H1 (cell line): ENCODE results near the gene TMIGD1. TPM values are rescaled to one million over a fixed set of nuclear protein-coding genes. Genes with fewer than 3 reads are reported as not detected.
A peak's percentile ranks its signal among the peaks of the same experiment; 100 is the strongest.

Experiments used
- CTCF ChIA-PET: fragments of 300-600 bp; sonication (Branson Sonifier 250); formaldehyde crosslinking; loops from one replicate; lab custom pipeline; 2021; ENCODE audit not compliant: partially characterized antibody; lab: Charles Lee
- POLR2A ChIA-PET: fragments of 300-600 bp; sonication (Branson Sonifier 250); formaldehyde crosslinking; loops from one replicate; lab custom pipeline; 2021; ENCODE audit warnings: inconsistent platforms; ENCODE audit not compliant: partially characterized antibody; lab: Charles Lee
- DNase-seq, 2 experiments: peaks; one replicate each; pipeline versions ENCODE4 v3.0.0 to v3.0.0-alpha.2; 2010 to 2022; ENCODE audit warnings: low spot score in 2 of 2, low read depth in 1 of 2, mixed read lengths in 1 of 2
- FAIRE-seq: peaks from 2 replicates; lab custom pipeline; 2011; peaks lifted over from hg19 to GRCh38; lab: Jason Lieb, UNC
- H2AFZ ChIP-seq: 2 replicates; pipeline ENCODE4 v1.8.1; 2012; ENCODE audit warnings: low read length, inconsistent platforms
- H2AK5ac ChIP-seq: 2 replicates; pipeline ENCODE4 v1.6.1; 2013; ENCODE audit warnings: low read depth, low read length
- H2BK120ac ChIP-seq: replicated peaks from 2 replicates; pipeline ENCODE3; 2013; ENCODE audit warnings: low read depth, low read length, inconsistent platforms
- H2BK12ac ChIP-seq: 2 replicates; pipeline ENCODE4 v1.6.1; 2013; ENCODE audit warnings: low read depth, low read length
- H2BK15ac ChIP-seq: 2 replicates; pipeline ENCODE4 v1.6.1; 2013; ENCODE audit warnings: low read length
- H2BK20ac ChIP-seq: 2 replicates; pipeline ENCODE4 v1.6.1; 2013; ENCODE audit warnings: low read length
- H2BK5ac ChIP-seq: 2 replicates; pipeline ENCODE4 v1.6.1; 2013; ENCODE audit warnings: low read depth, low read length
- H3K14ac ChIP-seq: 2 replicates; pipeline ENCODE4 v1.6.1; 2013; ENCODE audit warnings: inconsistent platforms; ENCODE audit not compliant: insufficient read length
- H3K18ac ChIP-seq: 2 replicates; pipeline ENCODE4 v1.6.1; 2013; ENCODE audit warnings: low read length; ENCODE audit errors: extremely low read depth
- H3K23ac ChIP-seq: 2 replicates; pipeline ENCODE4 v1.6.1; 2013; ENCODE audit warnings: inconsistent platforms; ENCODE audit not compliant: insufficient read length
- H3K23me2 ChIP-seq: 2 replicates; pipeline ENCODE4 v1.6.1; 2013; ENCODE audit warnings: low read depth, low read length
- H3K27ac ChIP-seq: 2 replicates; pipeline ENCODE4 v1.6.1; 2011; ENCODE audit warnings: low read depth, low read length, inconsistent platforms
- H3K27me3 ChIP-seq, 4 experiments: replicated peaks in 1 of 4; 1 replicate in 1 of 4; 2 replicates in 3 of 4; pipeline versions ENCODE4 v1.6.1 to v1.8.1; 2011 to 2013; ENCODE audit warnings: low read length in 3 of 4, mild to moderate bottlenecking in 3 of 4, inconsistent platforms in 2 of 4, mixed read lengths in 2 of 4, moderate library complexity in 1 of 4; ENCODE audit not compliant: control insufficient read depth in 3 of 4, insufficient read depth in 3 of 4; ENCODE audit errors: extremely low read depth in 1 of 4
- H3K36me3 ChIP-seq, 4 experiments: 2 replicates each; pipeline versions ENCODE4 v1.6.1 to v1.8.1; 2011 to 2013; ENCODE audit warnings: mild to moderate bottlenecking in 4 of 4, low read length in 3 of 4, moderate library complexity in 2 of 4, control low read depth in 1 of 4, inconsistent platforms in 1 of 4; ENCODE audit not compliant: insufficient read depth in 4 of 4, control insufficient read depth in 2 of 4
- H3K4ac ChIP-seq: replicated peaks from 2 replicates; pipeline ENCODE3; 2013; ENCODE audit warnings: low read length, low read depth, mixed read lengths, inconsistent platforms; ENCODE audit not compliant: insufficient read length
- H3K4me1 ChIP-seq, 4 experiments: replicated peaks in 1 of 4; 1 replicate in 1 of 4; 2 replicates in 3 of 4; pipeline versions ENCODE4 v1.6.1 to v1.8.1; 2011 to 2013; ENCODE audit warnings: low read length in 3 of 4, inconsistent platforms in 2 of 4, mixed read lengths in 1 of 4; ENCODE audit not compliant: insufficient read depth in 4 of 4, control insufficient read depth in 3 of 4
- H3K4me2 ChIP-seq, 2 experiments: 2 replicates each; pipeline versions ENCODE4 v1.6.1 to v1.8.1; 2011 to 2013; ENCODE audit warnings: low read depth in 2 of 2, low read length in 2 of 2, control low read depth in 1 of 2, inconsistent platforms in 1 of 2, mild to moderate bottlenecking in 1 of 2; ENCODE audit not compliant: insufficient read depth in 1 of 2
- H3K4me3 ChIP-seq, 4 experiments: fragments of 200-600, 300-600 bp in 1 of 4; sonication (generic), shearing (Covaris generic), sonication (Bioruptor Twin) in 1 of 4; 2 replicates each; pipeline versions ENCODE4 v1.5.1 to v1.8.1; 2011 to 2016; ENCODE audit warnings: low read length in 4 of 4, low read depth in 3 of 4, control low read depth in 2 of 4, inconsistent platforms in 2 of 4, mild to moderate bottlenecking in 2 of 4, mixed read lengths in 1 of 4, moderate library complexity in 1 of 4; ENCODE audit not compliant: insufficient read depth in 2 of 4; ENCODE audit errors: extremely low read depth in 1 of 4
- H3K56ac ChIP-seq: replicated peaks from 2 replicates; pipeline ENCODE3; 2013; ENCODE audit warnings: low read depth, mild to moderate bottlenecking, mixed read lengths, low read length, inconsistent platforms; ENCODE audit not compliant: insufficient read length
- H3K79me1 ChIP-seq: 2 replicates; pipeline ENCODE4 v1.6.1; 2013; ENCODE audit warnings: low read depth, low read length, control low read depth
- H3K79me2 ChIP-seq, 2 experiments: 2 replicates each; pipeline versions ENCODE4 v1.6.1 to v1.8.1; 2012 to 2013; ENCODE audit warnings: low read length in 2 of 2, mild to moderate bottlenecking in 2 of 2, inconsistent platforms in 1 of 2; ENCODE audit not compliant: insufficient read depth in 2 of 2, control insufficient read depth in 1 of 2
- H3K9ac ChIP-seq, 4 experiments: replicated peaks in 1 of 4; 1 replicate in 1 of 4; 2 replicates in 3 of 4; pipeline versions ENCODE4 v1.6.1 to v1.8.1; 2011 to 2013; ENCODE audit warnings: low read depth in 3 of 4, low read length in 3 of 4, control low read depth in 2 of 4, mild to moderate bottlenecking in 2 of 4, moderate library complexity in 2 of 4, inconsistent platforms in 1 of 4; ENCODE audit errors: extremely low read depth in 1 of 4
- H3K9me3 ChIP-seq, 2 experiments: 2 replicates each; pipeline versions ENCODE4 v1.6.1 to v1.8.1; 2012 to 2013; ENCODE audit warnings: mild to moderate bottlenecking in 2 of 2, moderate library complexity in 2 of 2, control low read depth in 1 of 2, inconsistent platforms in 1 of 2, low read depth in 1 of 2, low read length in 1 of 2, mixed read lengths in 1 of 2; ENCODE audit not compliant: insufficient read depth in 2 of 2
- H4K20me1 ChIP-seq, 2 experiments: replicated peaks in 1 of 2; 2 replicates each; pipeline versions ENCODE3 to v1.8.1; 2011 to 2013; ENCODE audit warnings: inconsistent platforms in 2 of 2, low read length in 2 of 2, mild to moderate bottlenecking in 1 of 2; ENCODE audit not compliant: insufficient read depth in 2 of 2, control insufficient read depth in 1 of 2
- H4K5ac ChIP-seq: 2 replicates; pipeline ENCODE4 v1.6.1; 2013; ENCODE audit warnings: low read length, low read depth, mixed read lengths, inconsistent platforms; ENCODE audit not compliant: insufficient read length
- H4K8ac ChIP-seq: 2 replicates; pipeline ENCODE4 v1.8.0; 2013; ENCODE audit warnings: mild to moderate bottlenecking, moderate library complexity, low read length, inconsistent platforms; ENCODE audit not compliant: insufficient read depth; ENCODE audit errors: extremely low read depth
- H4K91ac ChIP-seq: replicated peaks from 2 replicates; pipeline ENCODE3; 2013; ENCODE audit warnings: low read length, mixed read lengths, inconsistent platforms; ENCODE audit not compliant: insufficient read length
- ATF3 ChIP-seq: IDR thresholded peaks from 2 replicates; pipeline ENCODE4 v1.6.1; 2011; ENCODE audit warnings: low read depth, mild to moderate bottlenecking, low read length; ENCODE audit not compliant: insufficient read depth
- CBX5 ChIP-seq: fragments of 300-800, 300-1000 bp; sonication (generic); IDR thresholded peaks from 2 replicates; pipeline ENCODE4 v1.7.1; 2016; ENCODE audit warnings: antibody characterized with exemption, low read length, low read depth
- CHD1 ChIP-seq: IDR thresholded peaks from 2 replicates; pipeline ENCODE4 v1.6.1; 2012; ENCODE audit warnings: low read depth, low read length, improper control_type of control experiment
- EP300 ChIP-seq, 2 experiments: IDR thresholded peaks; 1 replicate in 1 of 2; 2 replicates in 1 of 2; pipeline ENCODE4 v1.6.1; 2011 to 2012; ENCODE audit warnings: low read depth in 2 of 2, low read length in 2 of 2, mild to moderate bottlenecking in 2 of 2, borderline replicate concordance in 1 of 2, inconsistent platforms in 1 of 2, moderate library complexity in 1 of 2
- KDM1A ChIP-seq: fragments of 200-600, 300-600 bp; sonication (generic); IDR thresholded peaks from 2 replicates; pipeline ENCODE4 v1.7.1; 2016; ENCODE audit warnings: mild to moderate bottlenecking, low read length, borderline replicate concordance
- MAFK ChIP-seq: IDR thresholded peaks from 2 replicates; pipeline ENCODE4 v1.6.1; 2012; ENCODE audit warnings: low read depth, mild to moderate bottlenecking, improper control_type of control experiment, low read length
- RBBP5 ChIP-seq: IDR thresholded peaks from 2 replicates; pipeline ENCODE4 v1.7.1; 2012; ENCODE audit warnings: low read depth, mild to moderate bottlenecking, inconsistent platforms, low read length, moderate library complexity, borderline replicate concordance
- RNF2 ChIP-seq: fragments of 200-900, 300-1000 bp; sonication (generic); IDR thresholded peaks from 2 replicates; pipeline ENCODE4 v1.7.1; 2016; ENCODE audit warnings: borderline replicate concordance, low read depth, mild to moderate bottlenecking, antibody characterized with exemption, low read length; ENCODE audit not compliant: poor library complexity, severe bottlenecking; ENCODE audit errors: missing control alignments
- WGBS, 2 experiments: shearing (Covaris generic) in 1 of 2; methylation state at CpG; one replicate each; pipeline versions ENCODE4 v1.1.6 to v1.1.7; 2013 to 2015; ENCODE audit warnings: low lambda C conversion rate in 2 of 2, mixed read lengths in 2 of 2, inconsistent platforms in 1 of 2, low coverage in 1 of 2, missing lambda C conversion rate in 1 of 2; ENCODE audit not compliant: insufficient replicate concordance in 2 of 2, insufficient coverage in 1 of 2, insufficient read length in 1 of 2; ENCODE audit errors: extremely low coverage in 1 of 2, missing lambda C conversion rate in 1 of 2; 5-methylcytosine and 5-hydroxymethylcytosine counted together
- polyA plus RNA-seq, 7 experiments: library from polyadenylated mRNA; depleted of rRNA in 3 of 7; stranded (reverse) in 5 of 7; unstranded in 2 of 7; fragments of >200 nt in 5 of 7; fragments of 200-250 nt in 2 of 7; gene quantifications; 1 replicate in 5 of 7; 2 replicates in 1 of 7; 4 replicates in 1 of 7; pipeline versions ENCODE4 v1.2.1 to v1.2.3, GENCODE V29; 2011 to 2013; ENCODE audit warnings: missing spikeins in 2 of 7, mixed read lengths in 2 of 7
- total RNA-seq: library from RNA; stranded (reverse); fragmentation: NEBNext Ultra II Directional; extraction: Animal tissue kit (Norgen Biotek cat#: 25700); gene quantifications from 2 replicates; pipeline ENCODE4 v1.2.1, GENCODE V29; 2021

The TMIGD1 gene
- total and polyA plus RNA-seq, 2 of the 8 experiments (the other 6 are each of a cell fraction or from before 2014, with no cell fraction given), result not detected

- whole genome bisulfite sequencing, 2 experiments, result 3% methylated on average over 27 of the region's 89 CpGs; no CpG with 5 or more reads in 1 of the 2 experiments
- Histone ChIP-seq H3K36me3 (peaks cover 0 to 25% (median 7%) of the 10 kb centered on the region in 4 experiments; a peak in 5 of 8 replicates), H4K91ac (no peak within 1 kb of the TSS), H3K56ac (no peak within 1 kb of the TSS), H2AFZ (peak within 1 kb of the TSS; percentile 93), H4K8ac (peak within 1 kb of the TSS; percentile 87), H3K4me2 (peak within 1 kb of the TSS; percentile 89 to 91), H2BK15ac (no peak within 1 kb of the TSS), H3K4me1 (peaks cover 0 to 5% (median 2%) of the 10 kb centered on the region in 4 experiments; a peak in 3 of 7 replicates), H3K23ac (no peak within 1 kb of the TSS), H3K23me2 (peaks cover 6% of the 10 kb centered on the region; the same call in 1 of the 2 replicates), H4K20me1 (no peaks in the 10 kb centered on the region), H3K18ac (peak within 1 kb of the TSS; percentile 5; the same call in 1 of the 2 replicates), H4K5ac (no peak within 1 kb of the TSS), H3K4me3 (peak within 1 kb of the TSS; percentile 74 to 97 (median 86)), H3K9ac (peak within 1 kb of the TSS; percentile 58 to 84 (median 72)), H2BK5ac (no peak within 1 kb of the TSS), H3K79me2 (peaks cover 0 to 12% of the 10 kb centered on the region in 2 experiments; a peak in 2 of 4 replicates), H3K79me1 (peaks cover 3% of the 10 kb centered on the region), H2BK120ac (no peak within 1 kb of the TSS), H2BK12ac (no peak within 1 kb of the TSS), H3K4ac (no peak within 1 kb of the TSS), H2BK20ac (no peak within 1 kb of the TSS), H2AK5ac (no peak within 1 kb of the TSS), H3K27me3 (peaks cover 0 to 2% (median 0%) of the 10 kb centered on the region in 4 experiments; a peak in 2 of 7 replicates), H3K14ac (no peak within 1 kb of the TSS), H3K27ac (peak within 1 kb of the TSS; percentile 59; the same call in 1 of the 2 replicates), H3K9me3 (no peaks in the 10 kb centered on the region)
- DNase-seq (peak; percentile 33 to 82), FAIRE-seq (no peak)
- ChIA-PET POLR2A (interaction anchor here (0.8 to 2.0 kb wide), 14 partner anchors 9 to 185 kb away, joined by 3 to 9 read pairs (median 3); partner anchors contain the start of genes GOSR1 and NSRP1), CTCF (interaction anchor here (0.9 to 1.9 kb wide), 6 partner anchors 9 to 166 kb away, joined by 3 to 5 read pairs (median 4); no protein-coding TSS in a partner anchor)
- TF ChIP-seq RNF2 (no peak), CBX5 (no peak), KDM1A (no peak), EP300 (IDR thresholded peaks at IDR 0.05; ENCODE audit: borderline replicate concordance in 1 of 2, low read depth in 2 of 2, low read length in 2 of 2) (no peak), CHD1 (no peak), RBBP5 (no peak; the same call in none of the 2 replicates), MAFK (peak; percentile 82; the same call in 1 of the 2 replicates), ATF3 (no peak)
Measured at GRCh38 chr17:30291543-30292285, 42.1 kb downstream of the TMIGD1 start, which contains the start of gene BLMH. Gene BLMH, minus strand, starts transcription at chr17:30291944. Its CDS starts 125 bp downstream, at chr17:30291819.
